GM23338 (cell line): Measurements from ENCODE around the gene KCNMA1. TPM values are rescaled to one million over a fixed set of nuclear protein-coding genes. Genes with fewer than 3 reads are reported as not detected.

Source experiments
- ATAC-seq: fragments of 200-7000 bp; cut with Tn5 transposase; 3 replicates; pipeline ENCODE4 v1.9.1; 2020
- DNase-seq: peaks from one replicate; pipeline ENCODE4 v3.0.0-alpha.2; 2015; ENCODE audit warnings: low spot score
- H2AFZ ChIP-seq: fragments of 200-600 bp; sonication (generic); 2 replicates; pipeline ENCODE4 v1.8.0; 2016; ENCODE audit warnings: antibody characterized with exemption, mild to moderate bottlenecking, moderate library complexity
- H3F3A ChIP-seq: fragments of 200-600 bp; sonication (generic); replicated peaks from 2 replicates; pipeline ENCODE4 v1.8.0; 2017; ENCODE audit warnings: antibody characterized with exemption, mixed run types, low read depth
- H3K27ac ChIP-seq: fragments of 200-600 bp; sonication (generic); 2 replicates; pipeline ENCODE4 v1.6.1; 2016; ENCODE audit warnings: low read depth
- H3K27me3 ChIP-seq: fragments of 200-600 bp; sonication (generic); 2 replicates; pipeline ENCODE4 v1.8.0; 2016; ENCODE audit warnings: mild to moderate bottlenecking, mixed run types, moderate library complexity; ENCODE audit not compliant: insufficient read depth
- H3K36me3 ChIP-seq: fragments of 200-600 bp; sonication (generic); 2 replicates; pipeline ENCODE4 v1.8.0; 2016; ENCODE audit warnings: mild to moderate bottlenecking; ENCODE audit not compliant: insufficient read depth
- H3K4me1 ChIP-seq: fragments of 200-600 bp; sonication (generic); 2 replicates; pipeline ENCODE4 v1.8.0; 2016; ENCODE audit warnings: mild to moderate bottlenecking, moderate library complexity; ENCODE audit not compliant: insufficient read depth
- H3K4me2 ChIP-seq: fragments of 200-600 bp; sonication (generic); 2 replicates; pipeline ENCODE4 v1.7.1; 2017; ENCODE audit warnings: mixed run types
- H3K4me3 ChIP-seq: fragments of 200-600 bp; sonication (generic); 2 replicates; pipeline ENCODE4 v1.6.1; 2016; ENCODE audit warnings: mixed run types
- H3K79me2 ChIP-seq: fragments of 200-600 bp; sonication (generic); replicated peaks from 2 replicates; pipeline ENCODE4 v1.8.0; 2017; ENCODE audit warnings: mild to moderate bottlenecking; ENCODE audit not compliant: insufficient read depth
- H3K9me2 ChIP-seq: fragments of 200-600 bp; sonication (generic); 2 replicates; pipeline ENCODE4 v1.8.0; 2017; ENCODE audit not compliant: insufficient read depth
- H4K20me1 ChIP-seq: fragments of 200-600 bp; sonication (generic); replicated peaks from 2 replicates; pipeline ENCODE4 v1.8.0; 2017; ENCODE audit warnings: mild to moderate bottlenecking; ENCODE audit not compliant: insufficient read depth
- H3K27ac Mint-ChIP-seq: 2 replicates; pipeline ENCODE4 v1.8.0; 2020; ENCODE audit warnings: inconsistent platforms, mild to moderate bottlenecking, moderate library complexity, mixed read lengths
- H3K27me3 Mint-ChIP-seq: 3 replicates; pipeline ENCODE4 v1.8.0; 2022; ENCODE audit warnings: low read depth, mild to moderate bottlenecking, moderate library complexity, mixed read lengths, inconsistent platforms; ENCODE audit not compliant: insufficient read depth, poor library complexity
- H3K36me3 Mint-ChIP-seq: 3 replicates; pipeline ENCODE4 v1.8.0; 2021; ENCODE audit warnings: low read depth, mild to moderate bottlenecking, inconsistent platforms, moderate library complexity, mixed read lengths
- H3K4me1 Mint-ChIP-seq: 3 replicates; pipeline ENCODE4 v1.8.0; 2020; ENCODE audit warnings: mild to moderate bottlenecking, inconsistent platforms, mixed read lengths
- H3K4me3 Mint-ChIP-seq: 3 replicates; pipeline ENCODE4 v1.8.0; 2021; ENCODE audit warnings: moderate library complexity, mild to moderate bottlenecking, inconsistent platforms, mixed read lengths
- H3K9me3 Mint-ChIP-seq: 3 replicates; pipeline ENCODE4 v1.8.0; 2020; ENCODE audit warnings: moderate library complexity, mild to moderate bottlenecking, inconsistent platforms, mixed read lengths
- CTCF ChIP-seq, 2 experiments: fragments of 200-600 bp in 1 of 2; sonication (generic) in 1 of 2; conservative IDR thresholded peaks; 2 replicates each; pipeline versions ENCODE4 v1.5.1 to v1.6.1; 2016 to 2017; ENCODE audit warnings: antibody characterized with exemption in 2 of 2, low read depth in 2 of 2, mild to moderate bottlenecking in 2 of 2, moderate library complexity in 1 of 2
- ETS1 ChIP-seq: IDR thresholded peaks from 2 replicates; pipeline ENCODE4 v1.6.1; 2016; ENCODE audit warnings: antibody characterized with exemption
- EZH2 ChIP-seq: fragments of 200-600 bp; sonication (generic); IDR thresholded peaks from one replicate; pipeline ENCODE4 v1.8.0; 2017; ENCODE audit warnings: antibody characterized with exemption, mild to moderate bottlenecking, low read depth; ENCODE audit not compliant: unreplicated experiment
- EZH2phosphoT487 ChIP-seq: fragments of 200-600 bp; sonication (generic); IDR thresholded peaks from one replicate; pipeline ENCODE4 v1.8.1; 2018; ENCODE audit warnings: antibody characterized with exemption; ENCODE audit not compliant: unreplicated experiment
- JUNB ChIP-seq: IDR thresholded peaks from one replicate; pipeline ENCODE4 v1.6.1; 2016; ENCODE audit warnings: antibody characterized with exemption; ENCODE audit not compliant: unreplicated experiment
- STAT1 ChIP-seq: IDR thresholded peaks from one replicate; pipeline ENCODE4 v1.6.1; 2016; ENCODE audit warnings: antibody characterized with exemption; ENCODE audit not compliant: unreplicated experiment
- ZNF331 ChIP-seq: fragments of 250-450 bp; sonication (Bioruptor Pico); IDR thresholded peaks from 2 replicates; pipeline ENCODE4 v1.5.0; 2020; ENCODE audit warnings: low read depth, mild to moderate bottlenecking, moderate library complexity
- polyA plus RNA-seq: library from polyadenylated mRNA; unstranded; fragments of >200 nt; fragmentation: Nextera tagmentation; extraction: Ambion mirVana; gene quantifications from 2 replicates; pipeline ENCODE4 v1.2.1, GENCODE V29; 2016
- total RNA-seq: library from RNA; depleted of rRNA; stranded (reverse); fragments of >200 nt; shearing (Covaris generic); gene quantifications from 2 replicates; pipeline ENCODE4 v1.2.3, GENCODE V29; 2014
- TF ChIP-seq, protein P1 (sequence below): IDR thresholded peaks from one replicate; pipeline ENCODE4 v1.6.1; 2018; ENCODE audit warnings: antibody characterized with exemption; ENCODE audit not compliant: unreplicated experiment
- TF ChIP-seq, protein P2 (sequence below): fragments of 250-450 bp; sonication (Bioruptor Pico); IDR thresholded peaks from 2 replicates; pipeline ENCODE4 v1.5.0; 2020; ENCODE audit warnings: mild to moderate bottlenecking, moderate library complexity

KCNMA1 gene
- total and polyA plus RNA-seq, 2 experiments from 2014 or later = 8.2 to 9.0 TPM

DNA sequence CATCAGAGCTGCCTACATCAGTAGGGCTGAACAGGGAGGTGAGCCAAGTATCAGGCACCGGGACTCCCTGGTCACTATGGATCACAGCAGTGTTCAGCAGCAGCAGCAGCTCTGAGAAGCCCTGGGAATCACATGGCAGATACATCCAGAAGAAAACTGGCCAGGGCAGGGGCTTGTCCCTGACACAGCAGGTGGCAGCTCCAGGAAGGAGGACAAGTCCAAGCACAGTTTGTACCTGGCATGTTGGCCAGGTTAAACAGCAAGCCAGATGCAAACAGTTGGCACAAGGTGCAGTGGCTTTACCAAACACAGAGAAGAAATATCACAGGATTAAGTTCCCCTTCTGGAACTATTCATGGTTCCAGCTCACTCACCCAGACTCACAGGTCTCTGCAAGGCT lies 139.4 kb downstream of the KCNMA1 start:
- no peak for ATAC-seq

More for the DNA sequence above, 139.4 kb downstream of the KCNMA1 start:
- Mint-ChIP-seq H3K27ac (no peak overlapping the region), H3K27me3 (peaks cover 9% of the 10 kb centered on the region), H3K4me1 (peaks cover 16% of the 10 kb centered on the region), H3K9me3 (no peaks in the 10 kb centered on the region), H3K4me3 (no peak overlapping the region), H3K36me3 (no peaks in the 10 kb centered on the region)
- no peak for TF ChIP-seq CTCF (conservative IDR thresholded peaks at IDR 0.05; ENCODE audit: low read depth in 2 of 2)
- TF ChIP-seq EZH2phosphoT487 = no peak
- TF ChIP-seq STAT1 = no peak
- TF ChIP-seq ETS1 = no peak
- no peak for TF ChIP-seq EZH2
- TF ChIP-seq, protein P1, sequence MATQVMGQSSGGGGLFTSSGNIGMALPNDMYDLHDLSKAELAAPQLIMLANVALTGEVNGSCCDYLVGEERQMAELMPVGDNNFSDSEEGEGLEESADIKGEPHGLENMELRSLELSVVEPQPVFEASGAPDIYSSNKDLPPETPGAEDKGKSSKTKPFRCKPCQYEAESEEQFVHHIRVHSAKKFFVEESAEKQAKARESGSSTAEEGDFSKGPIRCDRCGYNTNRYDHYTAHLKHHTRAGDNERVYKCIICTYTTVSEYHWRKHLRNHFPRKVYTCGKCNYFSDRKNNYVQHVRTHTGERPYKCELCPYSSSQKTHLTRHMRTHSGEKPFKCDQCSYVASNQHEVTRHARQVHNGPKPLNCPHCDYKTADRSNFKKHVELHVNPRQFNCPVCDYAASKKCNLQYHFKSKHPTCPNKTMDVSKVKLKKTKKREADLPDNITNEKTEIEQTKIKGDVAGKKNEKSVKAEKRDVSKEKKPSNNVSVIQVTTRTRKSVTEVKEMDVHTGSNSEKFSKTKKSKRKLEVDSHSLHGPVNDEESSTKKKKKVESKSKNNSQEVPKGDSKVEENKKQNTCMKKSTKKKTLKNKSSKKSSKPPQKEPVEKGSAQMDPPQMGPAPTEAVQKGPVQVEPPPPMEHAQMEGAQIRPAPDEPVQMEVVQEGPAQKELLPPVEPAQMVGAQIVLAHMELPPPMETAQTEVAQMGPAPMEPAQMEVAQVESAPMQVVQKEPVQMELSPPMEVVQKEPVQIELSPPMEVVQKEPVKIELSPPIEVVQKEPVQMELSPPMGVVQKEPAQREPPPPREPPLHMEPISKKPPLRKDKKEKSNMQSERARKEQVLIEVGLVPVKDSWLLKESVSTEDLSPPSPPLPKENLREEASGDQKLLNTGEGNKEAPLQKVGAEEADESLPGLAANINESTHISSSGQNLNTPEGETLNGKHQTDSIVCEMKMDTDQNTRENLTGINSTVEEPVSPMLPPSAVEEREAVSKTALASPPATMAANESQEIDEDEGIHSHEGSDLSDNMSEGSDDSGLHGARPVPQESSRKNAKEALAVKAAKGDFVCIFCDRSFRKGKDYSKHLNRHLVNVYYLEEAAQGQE = no peak
- TF ChIP-seq, protein P2, sequence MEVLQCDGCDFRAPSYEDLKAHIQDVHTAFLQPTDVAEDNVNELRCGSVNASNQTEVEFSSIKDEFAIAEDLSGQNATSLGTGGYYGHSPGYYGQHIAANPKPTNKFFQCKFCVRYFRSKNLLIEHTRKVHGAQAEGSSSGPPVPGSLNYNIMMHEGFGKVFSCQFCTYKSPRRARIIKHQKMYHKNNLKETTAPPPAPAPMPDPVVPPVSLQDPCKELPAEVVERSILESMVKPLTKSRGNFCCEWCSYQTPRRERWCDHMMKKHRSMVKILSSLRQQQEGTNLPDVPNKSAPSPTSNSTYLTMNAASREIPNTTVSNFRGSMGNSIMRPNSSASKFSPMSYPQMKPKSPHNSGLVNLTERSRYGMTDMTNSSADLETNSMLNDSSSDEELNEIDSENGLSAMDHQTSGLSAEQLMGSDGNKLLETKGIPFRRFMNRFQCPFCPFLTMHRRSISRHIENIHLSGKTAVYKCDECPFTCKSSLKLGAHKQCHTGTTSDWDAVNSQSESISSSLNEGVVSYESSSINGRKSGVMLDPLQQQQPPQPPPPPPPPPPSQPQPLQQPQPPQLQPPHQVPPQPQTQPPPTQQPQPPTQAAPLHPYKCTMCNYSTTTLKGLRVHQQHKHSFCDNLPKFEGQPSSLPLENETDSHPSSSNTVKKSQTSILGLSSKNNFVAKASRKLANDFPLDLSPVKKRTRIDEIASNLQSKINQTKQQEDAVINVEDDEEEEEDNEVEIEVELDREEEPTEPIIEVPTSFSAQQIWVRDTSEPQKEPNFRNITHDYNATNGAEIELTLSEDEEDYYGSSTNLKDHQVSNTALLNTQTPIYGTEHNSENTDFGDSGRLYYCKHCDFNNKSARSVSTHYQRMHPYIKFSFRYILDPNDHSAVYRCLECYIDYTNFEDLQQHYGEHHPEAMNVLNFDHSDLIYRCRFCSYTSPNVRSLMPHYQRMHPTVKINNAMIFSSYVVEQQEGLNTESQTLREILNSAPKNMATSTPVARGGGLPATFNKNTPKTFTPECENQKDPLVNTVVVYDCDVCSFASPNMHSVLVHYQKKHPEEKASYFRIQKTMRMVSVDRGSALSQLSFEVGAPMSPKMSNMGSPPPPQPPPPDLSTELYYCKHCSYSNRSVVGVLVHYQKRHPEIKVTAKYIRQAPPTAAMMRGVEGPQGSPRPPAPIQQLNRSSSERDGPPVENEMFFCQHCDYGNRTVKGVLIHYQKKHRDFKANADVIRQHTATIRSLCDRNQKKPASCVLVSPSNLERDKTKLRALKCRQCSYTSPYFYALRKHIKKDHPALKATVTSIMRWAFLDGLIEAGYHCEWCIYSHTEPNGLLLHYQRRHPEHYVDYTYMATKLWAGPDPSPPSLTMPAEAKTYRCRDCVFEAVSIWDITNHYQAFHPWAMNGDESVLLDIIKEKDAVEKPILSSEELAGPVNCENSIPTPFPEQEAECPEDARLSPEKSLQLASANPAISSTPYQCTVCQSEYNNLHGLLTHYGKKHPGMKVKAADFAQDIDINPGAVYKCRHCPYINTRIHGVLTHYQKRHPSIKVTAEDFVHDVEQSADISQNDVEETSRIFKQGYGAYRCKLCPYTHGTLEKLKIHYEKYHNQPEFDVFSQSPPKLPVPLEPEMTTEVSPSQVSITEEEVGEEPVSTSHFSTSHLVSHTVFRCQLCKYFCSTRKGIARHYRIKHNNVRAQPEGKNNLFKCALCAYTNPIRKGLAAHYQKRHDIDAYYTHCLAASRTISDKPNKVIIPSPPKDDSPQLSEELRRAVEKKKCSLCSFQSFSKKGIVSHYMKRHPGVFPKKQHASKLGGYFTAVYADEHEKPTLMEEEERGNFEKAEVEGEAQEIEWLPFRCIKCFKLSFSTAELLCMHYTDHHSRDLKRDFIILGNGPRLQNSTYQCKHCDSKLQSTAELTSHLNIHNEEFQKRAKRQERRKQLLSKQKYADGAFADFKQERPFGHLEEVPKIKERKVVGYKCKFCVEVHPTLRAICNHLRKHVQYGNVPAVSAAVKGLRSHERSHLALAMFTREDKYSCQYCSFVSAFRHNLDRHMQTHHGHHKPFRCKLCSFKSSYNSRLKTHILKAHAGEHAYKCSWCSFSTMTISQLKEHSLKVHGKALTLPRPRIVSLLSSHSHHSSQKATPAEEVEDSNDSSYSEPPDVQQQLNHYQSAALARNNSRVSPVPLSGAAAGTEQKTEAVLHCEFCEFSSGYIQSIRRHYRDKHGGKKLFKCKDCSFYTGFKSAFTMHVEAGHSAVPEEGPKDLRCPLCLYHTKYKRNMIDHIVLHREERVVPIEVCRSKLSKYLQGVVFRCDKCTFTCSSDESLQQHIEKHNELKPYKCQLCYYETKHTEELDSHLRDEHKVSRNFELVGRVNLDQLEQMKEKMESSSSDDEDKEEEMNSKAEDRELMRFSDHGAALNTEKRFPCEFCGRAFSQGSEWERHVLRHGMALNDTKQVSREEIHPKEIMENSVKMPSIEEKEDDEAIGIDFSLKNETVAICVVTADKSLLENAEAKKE (CRISPR knock-in tag) = no peak
- TF ChIP-seq ZNF331 (CRISPR knock-in tag) = no peak
- no peak for TF ChIP-seq JUNB
- H3K4me1 ChIP-seq = no peaks in the 10 kb centered on the region
- H3K4me2 ChIP-seq = no peak overlapping the region
- no peaks in the 10 kb centered on the region for H3K36me3 ChIP-seq
- H3K9me2 ChIP-seq = no peaks in the 10 kb centered on the region
- no peak overlapping the region for H2AFZ ChIP-seq
- H3F3A ChIP-seq = no peaks in the 10 kb centered on the region
- no peaks in the 10 kb centered on the region for H3K79me2 ChIP-seq
- H3K27ac ChIP-seq = no peak overlapping the region
- no peak overlapping the region for H3K4me3 ChIP-seq
- no peak for DNase-seq
- H3K27me3 ChIP-seq = no peaks in the 10 kb centered on the region
- H4K20me1 ChIP-seq = no peaks in the 10 kb centered on the region
